Measurements from ENCODE around the gene FIS1. TPM values are rescaled to one million over a fixed set of nuclear protein-coding genes. Genes with fewer than 3 reads are reported as not detected.

The FIS1 gene
- total RNA-seq, 1 experiment from 2014 or later = 124 TPM

DNA sequence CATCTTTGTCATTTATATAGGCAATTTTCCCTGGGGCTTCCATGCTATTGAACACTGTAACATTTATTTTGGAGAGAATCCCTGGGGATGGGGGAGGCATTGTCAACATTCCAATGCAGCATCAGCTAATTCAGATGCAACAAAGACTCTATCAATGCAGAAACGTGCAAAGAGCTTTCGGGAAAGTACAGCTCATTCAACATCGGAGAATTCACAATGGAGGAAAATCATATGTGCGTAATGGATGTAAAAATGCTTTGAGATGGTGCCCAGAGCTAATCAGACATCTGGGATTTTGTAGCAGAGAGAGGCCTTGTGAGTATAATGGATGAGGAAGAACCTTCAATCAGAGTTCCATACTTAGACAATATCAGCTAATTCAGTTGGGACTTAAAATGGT, 28.3 kb upstream of the FIS1 start:
- Histone ChIP-seq H3K9ac (ENCODE audit: extremely low read depth, insufficient read length, low read length) (no peak overlapping the region), H2BK20ac (ENCODE audit: low read depth, low read length, poor library complexity, severe bottlenecking) (no peak overlapping the region), H2BK15ac (ENCODE audit: low read depth, low read length) (no peak overlapping the region), H3K14ac (ENCODE audit: insufficient read depth, low read length) (no peak overlapping the region), H3K4me1 (ENCODE audit: insufficient read depth, low read length) (peaks cover 8% of the 10 kb centered on the region), H2AK5ac (ENCODE audit: insufficient read length, low read length) (no peak overlapping the region), H3K56ac (ENCODE audit: insufficient read length, low read depth, low read length) (no peak overlapping the region), H4K8ac (replicated peaks; ENCODE audit: insufficient read length, low read depth, low read length) (no peak overlapping the region), H2BK12ac (ENCODE audit: insufficient read length, low read depth, low read length) (no peak overlapping the region), H3K23me2 (ENCODE audit: insufficient read length, low read depth, low read length, poor library complexity, severe bottlenecking) (no peaks in the 10 kb centered on the region), H3K27me3 (ENCODE audit: insufficient read depth, low read length) (no peaks in the 10 kb centered on the region), H2BK120ac (ENCODE audit: low read depth, low read length, poor library complexity, severe bottlenecking) (no peak overlapping the region), H4K5ac (ENCODE audit: insufficient read length, low read depth, low read length) (no peak overlapping the region), H3K79me2 (ENCODE audit: insufficient read depth, low read length) (no peaks in the 10 kb centered on the region), H3K79me1 (ENCODE audit: insufficient read depth, low read depth, low read length, poor library complexity, severe bottlenecking) (no peaks in the 10 kb centered on the region), H3T11ph (ENCODE audit: low read length) (no peak overlapping the region), H3K4ac (ENCODE audit: low read depth, low read length) (no peak overlapping the region), H2AFZ (ENCODE audit: low read length) (no peak overlapping the region), H4K20me1 (ENCODE audit: control insufficient read depth, insufficient read depth, insufficient read length) (no peaks in the 10 kb centered on the region), H3K9me3 (ENCODE audit: control insufficient read depth, low read depth, low read length) (no peaks in the 10 kb centered on the region), H3K4me2 (ENCODE audit: insufficient read depth, insufficient read length, low read length) (no peak overlapping the region), H3K23ac (ENCODE audit: insufficient read length, low read depth, low read length) (no peak overlapping the region), H3K27ac (ENCODE audit: insufficient read length, low read depth, low read length) (no peak overlapping the region), H2BK5ac (ENCODE audit: insufficient read length, low read length) (no peak overlapping the region), H3K18ac (ENCODE audit: insufficient read length, low read depth, low read length) (no peak overlapping the region), H4K91ac (ENCODE audit: insufficient read length, low read depth, low read length) (no peak overlapping the region)
- Mint-ChIP-seq H3K36me3 (ENCODE audit: insufficient read depth in 1 of 3, low read depth in 3 of 3) (no peaks in the 10 kb centered on the region), H3K4me1 (peaks cover 12 to 14% of the 10 kb centered on the region in 2 experiments), H3K27ac (peak overlapping the region; percentile 1 to 22 (median 11); a peak in 3 of 7 replicates), H3K27me3 (ENCODE audit: low read depth) (no peaks in the 10 kb centered on the region; the same call in 1 of the 2 replicates), H3K9me3 (peaks cover 3% of the 10 kb centered on the region in 2 experiments; a peak in 2 of 5 replicates), H3K4me3 (no peak overlapping the region; a peak in 1 of 5 replicates)
- no CpG with 5 or more reads among the region's 4 CpGs for WGBS (ENCODE audit: extremely low coverage, insufficient read length, low lambda C conversion rate)
- no peak for DNase-seq
- TF ChIP-seq, protein P1, sequence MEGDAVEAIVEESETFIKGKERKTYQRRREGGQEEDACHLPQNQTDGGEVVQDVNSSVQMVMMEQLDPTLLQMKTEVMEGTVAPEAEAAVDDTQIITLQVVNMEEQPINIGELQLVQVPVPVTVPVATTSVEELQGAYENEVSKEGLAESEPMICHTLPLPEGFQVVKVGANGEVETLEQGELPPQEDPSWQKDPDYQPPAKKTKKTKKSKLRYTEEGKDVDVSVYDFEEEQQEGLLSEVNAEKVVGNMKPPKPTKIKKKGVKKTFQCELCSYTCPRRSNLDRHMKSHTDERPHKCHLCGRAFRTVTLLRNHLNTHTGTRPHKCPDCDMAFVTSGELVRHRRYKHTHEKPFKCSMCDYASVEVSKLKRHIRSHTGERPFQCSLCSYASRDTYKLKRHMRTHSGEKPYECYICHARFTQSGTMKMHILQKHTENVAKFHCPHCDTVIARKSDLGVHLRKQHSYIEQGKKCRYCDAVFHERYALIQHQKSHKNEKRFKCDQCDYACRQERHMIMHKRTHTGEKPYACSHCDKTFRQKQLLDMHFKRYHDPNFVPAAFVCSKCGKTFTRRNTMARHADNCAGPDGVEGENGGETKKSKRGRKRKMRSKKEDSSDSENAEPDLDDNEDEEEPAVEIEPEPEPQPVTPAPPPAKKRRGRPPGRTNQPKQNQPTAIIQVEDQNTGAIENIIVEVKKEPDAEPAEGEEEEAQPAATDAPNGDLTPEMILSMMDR (conservative IDR thresholded peaks at IDR 0.05) = no peak

Data from H9 (cell line).